Activated T-cell treated with anti-CD3 and anti-CD28 coated beads, Interleukin-2, amount 50 U/mL, for 4 hours (primary cell): ENCODE results near the gene MIEN1. TPM values are rescaled to one million over a fixed set of nuclear protein-coding genes. Genes with fewer than 3 reads are reported as not detected.
"Not testable (repeated sequence)": the region's sequence is repeated elsewhere in the genome, so short reads cannot be mapped to it uniquely, and the experiment has no call there.

Experiments used
- ATAC-seq, 2 donors: fragments of 200-7000 bp; cut with Tn5 transposase; one replicate each; pipeline ENCODE4 v1.10.0; 2021
- DNase-seq: peaks from one replicate; pipeline ENCODE4 v3.0.0-alpha.2; 2020
- H3K27me3 Mint-ChIP-seq: one replicate; pipeline ENCODE4 v1.8.0; 2021; ENCODE audit warnings: low read depth, mixed read lengths
- H3K36me3 Mint-ChIP-seq: one replicate; pipeline ENCODE4 v1.8.0; 2022; ENCODE audit warnings: mixed read lengths; ENCODE audit not compliant: insufficient read depth
- H3K4me1 Mint-ChIP-seq: one replicate; pipeline ENCODE4 v1.8.0; 2021; ENCODE audit warnings: low read depth, mixed read lengths
- H3K4me3 Mint-ChIP-seq: one replicate; pipeline ENCODE4 v1.8.0; 2021; ENCODE audit warnings: mild to moderate bottlenecking, moderate library complexity, mixed read lengths
- H3K9me3 Mint-ChIP-seq: one replicate; pipeline ENCODE4 v1.8.0; 2021; ENCODE audit warnings: mixed read lengths
- total RNA-seq, 3 donors: library from RNA; stranded (reverse); gene quantifications; one replicate each; pipeline ENCODE4 v1.2.1, GENCODE V29; 2021

Gene MIEN1
- total RNA-seq, 3 donors from 2014 or later, result 43.2 to 48.6 (median 45.7) TPM

DNA sequence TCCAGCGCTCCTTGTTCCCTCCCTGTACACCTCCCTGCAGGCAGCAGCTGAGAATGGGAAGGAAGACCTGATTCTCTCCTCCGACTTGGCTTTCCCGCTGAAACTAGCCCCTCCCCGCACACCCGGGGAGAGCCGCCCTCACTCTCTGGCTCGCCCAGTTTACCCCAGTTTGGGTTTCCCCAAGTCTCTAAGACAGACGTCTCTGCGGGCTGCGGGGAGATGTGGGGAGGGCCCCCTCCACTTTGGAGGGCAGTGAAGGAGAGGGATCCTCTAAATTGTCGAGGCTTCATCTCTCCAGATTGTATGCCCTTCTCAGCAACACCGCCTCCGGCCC, 8.2 kb upstream of the MIEN1 start:
- peaks cover 14% of the 10 kb centered on the region for H3K4me1 Mint-ChIP-seq
- DNase-seq, result peak; percentile 46

DNA sequence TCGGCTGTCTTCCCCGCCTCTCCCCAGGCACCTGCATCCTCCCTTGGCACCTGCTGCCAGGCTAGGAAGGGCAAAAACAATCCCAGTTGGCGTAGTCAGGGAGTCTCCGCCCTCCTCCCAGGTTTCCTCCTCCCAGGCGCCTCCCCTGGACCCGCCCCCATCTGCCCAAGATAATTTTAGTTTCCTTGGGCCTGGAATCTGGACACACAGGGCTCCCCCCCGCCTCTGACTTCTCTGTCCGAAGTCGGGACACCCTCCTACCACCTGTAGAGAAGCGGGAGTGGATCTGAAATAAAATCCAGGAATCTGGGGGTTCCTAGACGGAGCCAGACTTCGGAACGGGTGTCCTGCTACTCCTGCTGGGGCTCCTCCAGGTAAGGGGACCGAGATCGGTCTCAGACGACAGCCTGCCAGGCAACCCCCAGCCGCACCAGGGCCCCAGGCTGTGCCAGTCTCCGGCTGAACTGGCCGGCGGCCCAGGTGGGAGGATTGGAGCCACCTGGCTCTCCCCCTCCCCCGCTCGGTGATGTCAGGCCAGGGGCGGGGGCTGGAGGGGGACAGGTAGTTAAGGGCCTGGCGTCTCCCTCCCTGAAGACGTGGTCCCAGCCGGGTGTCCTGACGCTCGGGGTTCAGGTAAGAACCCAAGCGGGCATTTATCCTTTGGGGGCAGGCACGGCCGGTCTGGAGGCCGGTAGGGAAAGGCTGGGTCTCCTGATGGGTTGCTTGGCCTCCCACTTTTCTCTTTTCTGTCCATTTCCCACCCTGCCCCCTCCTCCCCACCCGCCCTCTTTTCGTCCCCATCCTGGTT, 7.6 kb upstream of the MIEN1 start, which contains the start of gene GRB7:
GRB7 (plus strand) TSS at position 179 of the 808 bp plus-strand sequence. CDS start 4,364 bp downstream, outside the sequence.
- peaks cover 14% of the 10 kb centered on the region for H3K4me1 Mint-ChIP-seq
- no peaks in the 10 kb centered on the region for H3K9me3 Mint-ChIP-seq
- H3K4me3 Mint-ChIP-seq, result peak within 1 kb of the TSS; percentile 72
- peaks cover 27% of the 10 kb centered on the region for H3K27me3 Mint-ChIP-seq
- ATAC-seq (peak; percentile 4 to 13), DNase-seq (no peak)
- H3K36me3 Mint-ChIP-seq, result no peaks in the 10 kb centered on the region

More for the DNA sequence above, 8.2 kb upstream of the MIEN1 start:
- no peaks in the 10 kb centered on the region for H3K36me3 Mint-ChIP-seq
- H3K27me3 Mint-ChIP-seq, result peaks cover 27% of the 10 kb centered on the region
- peak; percentile 96 for ATAC-seq
- peak overlapping the region; percentile 72 for H3K4me3 Mint-ChIP-seq
- H3K9me3 Mint-ChIP-seq, result no peaks in the 10 kb centered on the region

DNA sequence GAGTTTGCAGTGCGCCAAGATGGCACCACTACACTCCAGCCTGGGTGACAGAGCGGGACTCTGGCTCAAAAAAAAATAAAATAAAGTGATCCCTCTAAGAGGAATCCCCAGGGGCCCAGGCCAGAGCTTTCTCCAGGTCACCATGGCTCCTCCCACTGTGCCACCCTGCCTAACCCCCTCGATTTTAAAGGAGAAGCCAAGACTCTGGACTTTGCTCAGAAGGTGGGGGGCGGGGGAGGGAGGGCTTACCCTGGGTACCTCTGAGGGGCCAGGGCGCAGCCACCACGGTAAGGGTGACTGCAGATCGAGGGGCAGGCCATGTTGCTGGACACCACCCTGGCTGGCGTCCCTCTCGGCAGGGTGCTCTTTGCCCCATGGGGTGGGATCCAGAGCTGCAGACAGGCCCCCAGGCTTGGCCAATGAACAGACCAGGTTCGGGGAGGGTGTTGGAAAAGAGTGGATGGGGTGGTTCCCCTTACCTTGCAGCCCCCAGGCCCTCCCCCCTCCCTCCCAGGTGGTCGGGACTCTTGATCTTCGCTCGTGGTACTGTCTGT, 7.0 kb upstream of the MIEN1 start:
- no peaks in the 10 kb centered on the region for H3K36me3 Mint-ChIP-seq
- H3K9me3 Mint-ChIP-seq, result no peaks in the 10 kb centered on the region
- H3K4me1 Mint-ChIP-seq, result peaks cover 15% of the 10 kb centered on the region
- H3K27me3 Mint-ChIP-seq, result peaks cover 27% of the 10 kb centered on the region
- no peak for ATAC-seq
- H3K4me3 Mint-ChIP-seq, result no peak overlapping the region
- no peak for DNase-seq

DNA sequence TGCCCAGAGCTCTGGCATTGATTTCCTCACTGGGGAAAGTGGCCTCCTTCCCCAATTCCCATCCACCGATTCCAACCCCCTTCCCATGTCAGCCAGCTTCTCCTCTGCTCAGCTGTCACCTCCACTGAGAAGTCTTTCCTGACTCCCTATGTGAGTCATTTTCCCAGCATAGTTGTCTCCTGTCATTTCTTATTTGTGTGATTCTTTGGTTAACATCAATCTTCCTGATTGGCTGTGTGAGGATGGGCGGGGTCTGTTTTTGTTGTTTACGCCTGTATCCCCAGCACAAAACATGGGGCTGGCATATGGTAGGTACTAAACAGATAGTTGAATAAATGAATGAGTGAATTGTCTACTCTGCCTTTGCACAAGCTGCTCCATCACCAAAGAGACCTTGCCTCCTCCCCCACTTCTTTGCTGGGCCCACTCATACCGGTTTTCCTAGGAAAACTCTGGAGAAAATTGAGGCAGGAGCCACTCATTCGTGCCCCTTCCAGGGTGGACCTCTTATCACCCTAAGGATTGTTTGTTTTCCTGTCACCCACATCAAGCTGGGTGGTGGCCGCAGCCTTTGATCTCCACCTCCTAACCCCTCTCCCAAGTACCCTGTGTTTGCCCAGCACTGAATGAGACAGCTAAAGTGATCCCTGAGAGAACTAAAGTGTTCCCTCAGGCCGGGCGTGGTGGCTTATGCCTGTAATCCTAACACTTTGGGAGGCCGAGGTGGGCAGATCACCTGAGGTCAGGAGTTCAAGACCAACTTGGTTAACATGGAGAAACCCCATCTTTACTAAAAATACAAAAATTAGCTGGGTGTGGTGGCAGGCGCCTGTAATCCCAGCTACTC, 6.2 kb upstream of the MIEN1 start:
- peaks cover 15% of the 10 kb centered on the region for H3K4me1 Mint-ChIP-seq
- peaks cover 27% of the 10 kb centered on the region for H3K27me3 Mint-ChIP-seq
- no peaks in the 10 kb centered on the region for H3K36me3 Mint-ChIP-seq
- DNase-seq (no peak), ATAC-seq (no peak)
- peak overlapping the region; percentile 26 for H3K4me3 Mint-ChIP-seq
- H3K9me3 Mint-ChIP-seq, result no peaks in the 10 kb centered on the region

DNA sequence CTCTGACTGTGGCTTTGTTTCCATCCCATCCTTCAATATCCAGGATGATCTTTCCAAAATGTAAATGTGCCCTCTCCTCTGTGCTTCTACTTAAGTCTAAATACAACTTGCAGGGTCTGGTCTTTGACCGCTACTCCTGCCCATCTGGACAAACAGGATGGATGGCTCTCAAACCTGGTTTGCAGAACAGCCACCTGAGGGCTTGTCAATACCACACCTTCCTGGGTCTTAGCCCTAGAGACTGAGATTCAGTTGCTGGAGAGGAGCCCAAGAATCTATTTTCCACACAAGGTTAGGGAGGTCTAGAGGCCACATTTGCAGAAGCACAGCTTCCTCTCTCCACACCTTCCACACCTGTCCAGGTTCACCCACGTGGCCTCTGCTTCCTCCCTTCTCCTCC, 5.5 kb upstream of the MIEN1 start:
- ATAC-seq, result no peak
- H3K4me3 Mint-ChIP-seq, result no peak overlapping the region
- no peak for DNase-seq
- H3K27me3 Mint-ChIP-seq, result peaks cover 25% of the 10 kb centered on the region
- no peaks in the 10 kb centered on the region for H3K36me3 Mint-ChIP-seq
- peaks cover 15% of the 10 kb centered on the region for H3K4me1 Mint-ChIP-seq
- no peaks in the 10 kb centered on the region for H3K9me3 Mint-ChIP-seq

DNA sequence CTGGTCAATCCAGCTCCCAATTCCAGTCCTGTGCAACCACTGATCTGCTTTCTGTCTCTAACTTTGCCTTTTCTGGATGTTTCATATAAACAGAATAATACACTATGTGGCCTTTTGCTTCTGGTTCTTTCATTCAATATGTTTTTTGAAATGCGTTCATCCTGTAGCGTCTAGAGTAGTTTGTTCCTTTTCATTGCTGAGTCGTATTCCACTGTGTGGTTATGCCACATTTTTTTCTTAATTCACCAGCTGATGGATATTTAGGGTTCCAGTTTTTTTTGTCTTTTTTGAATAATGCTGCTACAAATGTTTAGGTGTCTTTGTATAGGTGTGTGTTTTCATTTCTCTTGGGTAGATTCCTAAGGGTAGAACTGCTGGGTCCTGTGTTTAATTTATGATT, 2.3 kb upstream of the MIEN1 start:
- Mint-ChIP-seq H3K36me3 (peaks cover 8% of the 10 kb centered on the region), H3K4me3 (peak overlapping the region; percentile 37), H3K9me3 (no peaks in the 10 kb centered on the region), H3K4me1 (peaks cover 18% of the 10 kb centered on the region), H3K27me3 (peaks cover 7% of the 10 kb centered on the region)
- DNase-seq (no peak), ATAC-seq (no peak)

DNA sequence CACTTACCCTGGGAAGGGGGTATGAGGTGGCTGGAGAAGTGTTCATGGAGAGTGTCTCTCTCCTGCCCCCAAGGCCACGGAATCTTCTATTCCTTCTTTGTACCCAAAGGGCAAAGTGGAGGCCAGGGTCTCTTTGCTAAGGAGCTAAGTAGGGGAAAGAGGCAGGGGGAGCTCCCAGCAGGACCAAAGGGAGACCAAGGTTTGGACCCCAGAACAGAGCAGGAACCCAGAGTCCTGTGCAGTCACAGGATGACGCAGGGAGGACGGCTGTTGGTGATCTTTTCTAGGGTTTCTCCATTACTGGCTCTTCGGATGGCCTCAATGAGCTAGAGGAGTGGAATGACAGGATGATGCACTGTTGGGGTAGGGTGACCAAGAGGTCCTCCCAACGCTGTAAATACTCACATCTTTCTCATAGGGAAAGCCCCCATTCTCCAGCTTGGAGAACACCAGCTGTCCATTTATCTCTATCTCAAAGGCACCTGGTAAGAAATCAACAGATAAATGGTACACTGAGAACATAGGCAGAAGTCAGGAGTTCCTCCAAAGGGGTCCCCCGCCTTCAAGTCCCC, 966 bp downstream of the MIEN1 start:
- no peaks in the 10 kb centered on the region for H3K27me3 Mint-ChIP-seq
- H3K36me3 Mint-ChIP-seq, result peaks cover 11% of the 10 kb centered on the region
- ATAC-seq, result no peak
- no peak for DNase-seq
- peak overlapping the region; percentile 90 for H3K4me3 Mint-ChIP-seq
- H3K9me3 Mint-ChIP-seq, result no peaks in the 10 kb centered on the region
- H3K4me1 Mint-ChIP-seq, result peaks cover 18% of the 10 kb centered on the region

DNA sequence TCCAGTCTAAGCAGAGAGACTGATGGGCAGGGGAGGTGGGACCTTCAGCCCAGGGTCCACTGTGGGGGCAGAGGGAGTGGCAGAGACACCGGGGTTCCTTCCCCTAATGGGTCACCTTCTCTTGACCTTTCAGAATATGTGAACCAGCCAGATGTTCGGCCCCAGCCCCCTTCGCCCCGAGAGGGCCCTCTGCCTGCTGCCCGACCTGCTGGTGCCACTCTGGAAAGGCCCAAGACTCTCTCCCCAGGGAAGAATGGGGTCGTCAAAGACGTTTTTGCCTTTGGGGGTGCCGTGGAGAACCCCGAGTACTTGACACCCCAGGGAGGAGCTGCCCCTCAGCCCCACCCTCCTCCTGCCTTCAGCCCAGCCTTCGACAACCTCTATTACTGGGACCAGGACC, 2.8 kb downstream of the MIEN1 start:
- ATAC-seq, result no peak
- H3K4me1 Mint-ChIP-seq, result peaks cover 18% of the 10 kb centered on the region
- H3K36me3 Mint-ChIP-seq, result peaks cover 11% of the 10 kb centered on the region

DNA sequence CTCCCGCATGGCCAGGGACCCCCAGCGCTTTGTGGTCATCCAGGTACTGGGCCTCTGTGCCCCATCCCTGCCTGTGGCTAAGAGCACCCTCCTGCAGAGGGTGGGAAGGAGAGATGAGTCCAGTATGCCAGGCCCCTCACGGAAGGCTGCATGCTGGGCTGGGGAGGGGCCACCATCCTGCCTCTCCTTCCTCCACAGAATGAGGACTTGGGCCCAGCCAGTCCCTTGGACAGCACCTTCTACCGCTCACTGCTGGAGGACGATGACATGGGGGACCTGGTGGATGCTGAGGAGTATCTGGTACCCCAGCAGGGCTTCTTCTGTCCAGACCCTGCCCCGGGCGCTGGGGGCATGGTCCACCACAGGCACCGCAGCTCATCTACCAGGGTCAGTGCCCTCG, 3.7 kb downstream of the MIEN1 start:
- H3K4me3 Mint-ChIP-seq, result no peak overlapping the region
- peaks cover 16% of the 10 kb centered on the region for H3K4me1 Mint-ChIP-seq
- peaks cover 11% of the 10 kb centered on the region for H3K36me3 Mint-ChIP-seq
- ATAC-seq (no peak), DNase-seq (no peak)
- no peaks in the 10 kb centered on the region for H3K27me3 Mint-ChIP-seq
- H3K9me3 Mint-ChIP-seq, result no peaks in the 10 kb centered on the region

More for the DNA sequence above, 2.8 kb downstream of the MIEN1 start:
- Mint-ChIP-seq H3K9me3 (no peaks in the 10 kb centered on the region), H3K4me3 (no peak overlapping the region), H3K27me3 (no peaks in the 10 kb centered on the region)
- no peak for DNase-seq

DNA sequence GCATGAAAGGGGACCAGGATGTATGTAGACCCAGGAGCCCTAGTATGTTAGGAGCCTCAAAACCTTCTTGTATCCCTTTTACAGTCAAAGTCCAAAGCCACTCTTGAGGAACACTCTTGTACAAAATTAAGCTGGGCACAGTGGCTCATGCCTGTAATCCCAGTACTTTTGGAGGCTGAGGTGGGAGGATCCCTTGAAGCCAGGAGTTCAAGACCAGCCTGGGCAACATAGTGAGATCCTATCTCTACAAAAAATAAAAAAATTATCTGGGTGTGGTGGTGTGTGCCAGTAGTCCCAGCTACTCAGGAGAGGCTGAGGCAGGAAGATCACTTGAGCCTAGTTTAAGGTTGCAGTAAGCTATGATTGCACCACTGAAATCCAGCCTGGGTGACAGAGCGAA, 4.4 kb downstream of the MIEN1 start:
- not testable (repeated sequence) for H3K9me3 Mint-ChIP-seq, ATAC-seq, H3K4me3 Mint-ChIP-seq, DNase-seq, H3K27me3 Mint-ChIP-seq
- peaks cover 16% of the 10 kb centered on the region for H3K4me1 Mint-ChIP-seq
- H3K36me3 Mint-ChIP-seq, result peaks cover 11% of the 10 kb centered on the region

DNA sequence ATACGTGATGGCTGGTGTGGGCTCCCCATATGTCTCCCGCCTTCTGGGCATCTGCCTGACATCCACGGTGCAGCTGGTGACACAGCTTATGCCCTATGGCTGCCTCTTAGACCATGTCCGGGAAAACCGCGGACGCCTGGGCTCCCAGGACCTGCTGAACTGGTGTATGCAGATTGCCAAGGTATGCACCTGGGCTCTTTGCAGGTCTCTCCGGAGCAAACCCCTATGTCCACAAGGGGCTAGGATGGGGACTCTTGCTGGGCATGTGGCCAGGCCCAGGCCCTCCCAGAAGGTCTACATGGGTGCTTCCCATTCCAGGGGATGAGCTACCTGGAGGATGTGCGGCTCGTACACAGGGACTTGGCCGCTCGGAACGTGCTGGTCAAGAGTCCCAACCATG, 5.6 kb downstream of the MIEN1 start:
- peaks cover 13% of the 10 kb centered on the region for H3K4me1 Mint-ChIP-seq
- H3K4me3 Mint-ChIP-seq, result no peak overlapping the region
- DNase-seq (no peak), ATAC-seq (no peak)
- H3K9me3 Mint-ChIP-seq, result no peaks in the 10 kb centered on the region
- H3K36me3 Mint-ChIP-seq, result peaks cover 11% of the 10 kb centered on the region
- no peaks in the 10 kb centered on the region for H3K27me3 Mint-ChIP-seq

DNA sequence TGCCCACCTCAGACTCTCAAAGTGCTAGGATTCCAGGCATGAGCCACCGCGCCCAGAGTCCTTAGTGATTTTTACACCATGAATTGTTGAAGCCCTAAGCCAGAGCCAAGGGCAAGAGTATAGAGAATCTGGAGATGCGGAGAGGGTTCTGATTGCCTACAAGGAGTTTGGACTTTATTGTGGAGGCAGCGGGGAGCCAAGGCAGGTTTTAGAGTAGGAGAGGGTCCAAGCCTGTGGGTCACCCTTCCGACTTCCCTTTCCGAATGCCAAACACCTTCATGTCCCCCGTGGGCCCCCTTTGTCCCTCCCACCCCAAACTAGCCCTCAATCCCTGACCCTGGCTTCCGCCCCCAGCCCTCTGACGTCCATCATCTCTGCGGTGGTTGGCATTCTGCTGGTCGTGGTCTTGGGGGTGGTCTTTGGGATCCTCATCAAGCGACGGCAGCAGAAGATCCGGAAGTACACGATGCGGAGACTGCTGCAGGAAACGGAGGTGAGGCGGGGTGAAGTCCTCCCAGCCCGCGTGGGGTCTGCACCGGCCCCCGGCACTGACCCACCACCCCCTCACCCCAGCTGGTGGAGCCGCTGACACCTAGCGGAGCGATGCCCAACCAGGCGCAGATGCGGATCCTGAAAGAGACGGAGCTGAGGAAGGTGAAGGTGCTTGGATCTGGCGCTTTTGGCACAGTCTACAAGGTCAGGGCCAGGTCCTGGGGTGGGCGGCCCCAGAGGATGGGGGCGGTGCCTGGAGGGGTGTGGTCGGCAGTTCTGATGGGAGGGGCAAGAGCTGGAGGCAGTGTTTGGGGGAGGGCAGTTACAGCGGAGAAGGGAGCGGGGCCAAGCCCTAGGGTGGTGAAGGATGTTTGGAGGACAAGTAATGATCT, 7.1 kb downstream of the MIEN1 start:
- no peak for DNase-seq

DNA sequence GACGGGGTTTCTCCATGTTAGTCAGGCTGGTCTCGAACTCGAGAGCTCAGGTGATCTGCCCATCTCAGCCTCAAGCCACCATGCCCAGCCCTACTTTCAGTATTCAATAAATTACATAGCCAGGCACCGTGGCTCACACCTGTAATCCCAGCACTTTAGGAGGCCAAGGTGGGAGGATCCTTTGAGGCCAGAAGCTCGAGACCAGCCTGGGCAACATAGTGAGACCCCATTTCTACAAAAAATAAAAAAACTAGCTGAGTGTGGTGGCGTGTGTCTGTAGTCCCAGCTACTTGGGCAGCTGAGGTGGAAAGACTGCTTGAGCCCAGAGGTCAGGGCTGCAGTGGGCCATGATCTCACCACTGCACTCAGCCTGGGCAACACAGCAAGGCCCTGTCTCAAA, 8.2 kb downstream of the MIEN1 start:
- Mint-ChIP-seq H3K27me3 (no peaks in the 10 kb centered on the region), H3K9me3 (no peaks in the 10 kb centered on the region), H3K4me1 (no peaks in the 10 kb centered on the region), H3K36me3 (peaks cover 3% of the 10 kb centered on the region), H3K4me3 (no peak overlapping the region)
- no peak for DNase-seq
- no peak for ATAC-seq

More for the DNA sequence above, 7.1 kb downstream of the MIEN1 start:
- ATAC-seq, result peak; percentile 42 to 56
- Mint-ChIP-seq H3K4me3 (no peak overlapping the region), H3K36me3 (peaks cover 3% of the 10 kb centered on the region), H3K9me3 (no peaks in the 10 kb centered on the region), H3K27me3 (no peaks in the 10 kb centered on the region), H3K4me1 (no peaks in the 10 kb centered on the region)
